SK-N-SH (cell line): Measurements from ENCODE around the gene NDUFAF5. TPM values are rescaled to one million over a fixed set of nuclear protein-coding genes. Genes with fewer than 3 reads are reported as not detected.

Experiments
- CTCF ChIA-PET: fragments of 300-600, 350-600 bp; formaldehyde crosslinking; extraction: SDS; loops from one replicate; lab custom pipeline; 2021; lab: Yijun Ruan, JAX
- POLR2A ChIA-PET: fragments of 350-600 bp; sonication (Branson Sonifier 250); formaldehyde crosslinking; extraction: SDS; loops from one replicate; lab custom pipeline; 2020; ENCODE audit warnings: antibody characterized with exemption, inconsistent platforms; lab: Yijun Ruan, JAX
- DNase-seq: peaks from one replicate; pipeline ENCODE4 v3.0.0; 2012
- H2AFZ ChIP-seq: fragments of 200-600 bp; sonication (generic); 2 replicates; pipeline ENCODE4 v1.8.1; 2016; ENCODE audit warnings: antibody characterized with exemption, mild to moderate bottlenecking, low read depth
- H3F3A ChIP-seq: fragments of 200-600 bp; sonication (generic); replicated peaks from 2 replicates; pipeline ENCODE3; 2016; ENCODE audit warnings: antibody characterized with exemption, mild to moderate bottlenecking; ENCODE audit not compliant: insufficient read depth
- H3K27ac ChIP-seq, 2 experiments: fragments of 200-500 bp in 1 of 2; fragments of 200-600 bp in 1 of 2; sonication (Bioruptor generic) in 1 of 2; sonication (generic), shearing (Covaris generic) in 1 of 2; 2 replicates each; pipeline versions ENCODE4 v1.5.1 to v1.6.1; 2014 to 2016; ENCODE audit warnings: low read depth in 2 of 2, inconsistent platforms in 1 of 2, low read length in 1 of 2, mild to moderate bottlenecking in 1 of 2, mixed read lengths in 1 of 2
- H3K27me3 ChIP-seq: fragments of 200-600 bp; sonication (generic), shearing (Covaris generic); 2 replicates; pipeline ENCODE4 v1.6.1; 2016; ENCODE audit warnings: mixed run types; ENCODE audit not compliant: insufficient read depth
- H3K36me3 ChIP-seq, 2 experiments: fragments of 200-500 bp in 1 of 2; fragments of 200-600 bp in 1 of 2; sonication (Bioruptor generic) in 1 of 2; sonication (generic) in 1 of 2; replicated peaks in 1 of 2; 2 replicates each; pipeline versions ENCODE3 to v1.5.1; 2014 to 2016; ENCODE audit warnings: low read length in 1 of 2, mild to moderate bottlenecking in 1 of 2; ENCODE audit not compliant: insufficient read depth in 2 of 2, control insufficient read depth in 1 of 2
- H3K4me1 ChIP-seq, 2 experiments: fragments of 200-500 bp in 1 of 2; fragments of 200-600 bp in 1 of 2; sonication (Bioruptor generic) in 1 of 2; sonication (generic), shearing (Covaris generic) in 1 of 2; 2 replicates each; pipeline versions ENCODE4 v1.5.1 to v1.6.1; 2014 to 2016; ENCODE audit warnings: low read depth in 1 of 2, low read length in 1 of 2, mixed run types in 1 of 2; ENCODE audit not compliant: insufficient read depth in 2 of 2, control insufficient read depth in 1 of 2
- H3K4me2 ChIP-seq: fragments of 200-600 bp; sonication (generic), shearing (Covaris generic); 2 replicates; pipeline ENCODE4 v1.6.1; 2017; ENCODE audit warnings: mixed run types
- H3K4me3 ChIP-seq, 2 experiments: fragments of 200-500 bp in 1 of 2; fragments of 200-600 bp in 1 of 2; sonication (Bioruptor generic) in 1 of 2; sonication (generic), shearing (Covaris generic) in 1 of 2; 2 replicates each; pipeline versions ENCODE4 v1.5.1 to v1.8.1; 2014 to 2016; ENCODE audit warnings: low read depth in 2 of 2, inconsistent platforms in 1 of 2, low read length in 1 of 2, mild to moderate bottlenecking in 1 of 2, mixed read lengths in 1 of 2, moderate library complexity in 1 of 2
- H3K79me2 ChIP-seq: fragments of 200-600 bp; sonication (generic); 2 replicates; pipeline ENCODE4 v1.8.1; 2017; ENCODE audit warnings: mild to moderate bottlenecking; ENCODE audit not compliant: insufficient read depth
- H3K9ac ChIP-seq: fragments of 200-600 bp; sonication (generic); 2 replicates; pipeline ENCODE4 v1.6.1; 2017; ENCODE audit warnings: mixed run types
- H3K9me2 ChIP-seq: fragments of 200-600 bp; sonication (generic); 2 replicates; pipeline ENCODE4 v1.6.1; 2017; ENCODE audit warnings: mixed run types
- H3K9me3 ChIP-seq: fragments of 200-600 bp; sonication (generic); 2 replicates; pipeline ENCODE4 v1.6.1; 2017; ENCODE audit warnings: mixed run types, mild to moderate bottlenecking, moderate library complexity
- H4K20me1 ChIP-seq: fragments of 200-600 bp; sonication (generic); 2 replicates; pipeline ENCODE4 v1.6.1; 2017; ENCODE audit warnings: mild to moderate bottlenecking, mixed run types; ENCODE audit not compliant: insufficient read depth
- ELF1 ChIP-seq: IDR thresholded peaks from 2 replicates; pipeline ENCODE4 v1.4.0; 2012
- EP300 ChIP-seq, 2 experiments: IDR thresholded peaks; 2 replicates each; pipeline versions ENCODE4 v1.4.0 to v1.6.1; 2012; ENCODE audit warnings: borderline replicate concordance in 1 of 2, low read depth in 1 of 2, low read length in 1 of 2
- FOSL2 ChIP-seq: IDR thresholded peaks from 2 replicates; pipeline ENCODE4 v1.4.0; 2012; ENCODE audit warnings: low read depth, mild to moderate bottlenecking, moderate library complexity, borderline replicate concordance
- MEF2A ChIP-seq: IDR thresholded peaks from 2 replicates; pipeline ENCODE4 v1.4.0; 2012; ENCODE audit warnings: low read depth, borderline replicate concordance
- MXI1 ChIP-seq: IDR thresholded peaks from 2 replicates; pipeline ENCODE4 v1.6.1; 2012; ENCODE audit warnings: mild to moderate bottlenecking, low read depth, low read length, improper control_type of control experiment
- NFIC ChIP-seq: IDR thresholded peaks from 2 replicates; pipeline ENCODE4 v1.4.0; 2012; ENCODE audit warnings: borderline replicate concordance
- POLR2AphosphoS5 ChIP-seq: IDR thresholded peaks from 2 replicates; pipeline ENCODE4 v1.6.1; 2012; ENCODE audit warnings: low read depth, low read length
- RAD21 ChIP-seq: IDR thresholded peaks from 2 replicates; pipeline ENCODE4 v1.6.1; 2012; ENCODE audit warnings: mild to moderate bottlenecking, low read length
- RCOR1 ChIP-seq: fragments of 150-350 bp; IDR thresholded peaks from 2 replicates; pipeline ENCODE4 v1.6.1; 2017; ENCODE audit warnings: antibody characterized with exemption, low read length
- RFX5 ChIP-seq: IDR thresholded peaks from 2 replicates; pipeline ENCODE4 v1.6.1; 2012; ENCODE audit warnings: mild to moderate bottlenecking, improper control_type of control experiment, low read length
- RXRA ChIP-seq: IDR thresholded peaks from 2 replicates; pipeline ENCODE4 v1.4.0; 2012; ENCODE audit warnings: low read depth, mild to moderate bottlenecking, borderline replicate concordance
- SMC3 ChIP-seq: IDR thresholded peaks from 2 replicates; pipeline ENCODE4 v1.6.1; 2012; ENCODE audit warnings: low read depth, low read length, improper control_type of control experiment
- TCF12 ChIP-seq: IDR thresholded peaks from 2 replicates; pipeline ENCODE4 v1.4.0; 2012
- WGBS: methylation state at CpG from one replicate; pipeline ENCODE4 v1.1.6; 2017; ENCODE audit warnings: low lambda C conversion rate; 5-methylcytosine and 5-hydroxymethylcytosine counted together
- polyA plus RNA-seq, 3 experiments: library from polyadenylated mRNA; depleted of rRNA; stranded (reverse); fragments of >200 nt; gene quantifications; 2 replicates each; pipeline ENCODE4 v1.2.3, GENCODE V29; 2012
- TF ChIP-seq, protein P1 (sequence below): IDR thresholded peaks from 2 replicates; pipeline ENCODE4 v1.4.0; 2012; ENCODE audit warnings: low read depth, borderline replicate concordance
- TF ChIP-seq, protein P2 (sequence below): IDR thresholded peaks from 2 replicates; pipeline ENCODE4; 2012
- TF ChIP-seq, protein P3 (sequence below): IDR thresholded peaks from 2 replicates; pipeline ENCODE4 v1.4.0; 2012; ENCODE audit warnings: low read depth
- TF ChIP-seq, protein P4 (sequence below): fragments of 200-600 bp; sonication (generic); IDR thresholded peaks from 2 replicates; pipeline ENCODE4 v1.6.1; 2017; ENCODE audit warnings: antibody characterized with exemption, mild to moderate bottlenecking, moderate library complexity

Gene NDUFAF5
- polyA plus RNA-seq, 1 of the 3 experiments (the other 2 are of a cell fraction): 8.0 TPM

DNA sequence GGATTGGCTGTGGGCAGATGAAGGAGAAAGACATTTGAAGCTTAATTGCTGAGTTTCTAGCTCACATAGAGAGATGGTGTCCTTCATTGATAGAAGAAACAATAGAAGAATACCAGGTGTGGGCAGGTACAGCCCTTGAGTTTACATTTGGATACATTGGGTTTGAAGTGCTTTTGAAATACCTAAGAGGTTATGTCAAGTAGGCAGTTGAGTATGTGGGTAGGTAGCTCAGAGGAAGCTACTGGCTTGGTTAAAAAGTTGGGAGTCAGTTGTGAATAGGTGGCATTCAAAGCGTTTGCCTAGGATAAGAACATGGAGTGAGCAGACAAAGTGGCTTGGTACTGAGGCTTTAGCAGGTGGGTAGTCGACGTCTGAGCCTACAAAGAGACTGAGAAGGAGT is 25.0 kb downstream of the NDUFAF5 start:
- no peak overlapping the region for H3K27ac ChIP-seq
- H3K4me3 ChIP-seq: no peak overlapping the region
- no peak overlapping the region for H3K4me2 ChIP-seq
- TF ChIP-seq, protein P1, sequence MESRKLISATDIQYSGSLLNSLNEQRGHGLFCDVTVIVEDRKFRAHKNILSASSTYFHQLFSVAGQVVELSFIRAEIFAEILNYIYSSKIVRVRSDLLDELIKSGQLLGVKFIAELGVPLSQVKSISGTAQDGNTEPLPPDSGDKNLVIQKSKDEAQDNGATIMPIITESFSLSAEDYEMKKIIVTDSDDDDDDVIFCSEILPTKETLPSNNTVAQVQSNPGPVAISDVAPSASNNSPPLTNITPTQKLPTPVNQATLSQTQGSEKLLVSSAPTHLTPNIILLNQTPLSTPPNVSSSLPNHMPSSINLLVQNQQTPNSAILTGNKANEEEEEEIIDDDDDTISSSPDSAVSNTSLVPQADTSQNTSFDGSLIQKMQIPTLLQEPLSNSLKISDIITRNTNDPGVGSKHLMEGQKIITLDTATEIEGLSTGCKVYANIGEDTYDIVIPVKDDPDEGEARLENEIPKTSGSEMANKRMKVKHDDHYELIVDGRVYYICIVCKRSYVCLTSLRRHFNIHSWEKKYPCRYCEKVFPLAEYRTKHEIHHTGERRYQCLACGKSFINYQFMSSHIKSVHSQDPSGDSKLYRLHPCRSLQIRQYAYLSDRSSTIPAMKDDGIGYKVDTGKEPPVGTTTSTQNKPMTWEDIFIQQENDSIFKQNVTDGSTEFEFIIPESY: no peak
- TF ChIP-seq, protein P2, sequence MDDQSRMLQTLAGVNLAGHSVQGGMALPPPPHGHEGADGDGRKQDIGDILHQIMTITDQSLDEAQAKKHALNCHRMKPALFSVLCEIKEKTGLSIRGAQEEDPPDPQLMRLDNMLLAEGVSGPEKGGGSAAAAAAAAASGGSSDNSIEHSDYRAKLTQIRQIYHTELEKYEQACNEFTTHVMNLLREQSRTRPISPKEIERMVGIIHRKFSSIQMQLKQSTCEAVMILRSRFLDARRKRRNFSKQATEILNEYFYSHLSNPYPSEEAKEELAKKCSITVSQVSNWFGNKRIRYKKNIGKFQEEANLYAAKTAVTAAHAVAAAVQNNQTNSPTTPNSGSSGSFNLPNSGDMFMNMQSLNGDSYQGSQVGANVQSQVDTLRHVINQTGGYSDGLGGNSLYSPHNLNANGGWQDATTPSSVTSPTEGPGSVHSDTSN: no peak
- no peak for TF ChIP-seq RAD21
- no peak for TF ChIP-seq FOSL2
- TF ChIP-seq MEF2A: no peak
- TF ChIP-seq EP300 (IDR thresholded peaks at IDR 0.05; ENCODE audit: borderline replicate concordance in 1 of 2, low read depth in 1 of 2, low read length in 1 of 2): no peak
- no peak for TF ChIP-seq TCF12
- TF ChIP-seq SMC3: no peak
- TF ChIP-seq ELF1: no peak
- no peak for TF ChIP-seq RFX5
- TF ChIP-seq, protein P3, sequence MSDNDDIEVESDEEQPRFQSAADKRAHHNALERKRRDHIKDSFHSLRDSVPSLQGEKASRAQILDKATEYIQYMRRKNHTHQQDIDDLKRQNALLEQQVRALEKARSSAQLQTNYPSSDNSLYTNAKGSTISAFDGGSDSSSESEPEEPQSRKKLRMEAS: no peak
- no peak for TF ChIP-seq MXI1
- TF ChIP-seq, protein P4, sequence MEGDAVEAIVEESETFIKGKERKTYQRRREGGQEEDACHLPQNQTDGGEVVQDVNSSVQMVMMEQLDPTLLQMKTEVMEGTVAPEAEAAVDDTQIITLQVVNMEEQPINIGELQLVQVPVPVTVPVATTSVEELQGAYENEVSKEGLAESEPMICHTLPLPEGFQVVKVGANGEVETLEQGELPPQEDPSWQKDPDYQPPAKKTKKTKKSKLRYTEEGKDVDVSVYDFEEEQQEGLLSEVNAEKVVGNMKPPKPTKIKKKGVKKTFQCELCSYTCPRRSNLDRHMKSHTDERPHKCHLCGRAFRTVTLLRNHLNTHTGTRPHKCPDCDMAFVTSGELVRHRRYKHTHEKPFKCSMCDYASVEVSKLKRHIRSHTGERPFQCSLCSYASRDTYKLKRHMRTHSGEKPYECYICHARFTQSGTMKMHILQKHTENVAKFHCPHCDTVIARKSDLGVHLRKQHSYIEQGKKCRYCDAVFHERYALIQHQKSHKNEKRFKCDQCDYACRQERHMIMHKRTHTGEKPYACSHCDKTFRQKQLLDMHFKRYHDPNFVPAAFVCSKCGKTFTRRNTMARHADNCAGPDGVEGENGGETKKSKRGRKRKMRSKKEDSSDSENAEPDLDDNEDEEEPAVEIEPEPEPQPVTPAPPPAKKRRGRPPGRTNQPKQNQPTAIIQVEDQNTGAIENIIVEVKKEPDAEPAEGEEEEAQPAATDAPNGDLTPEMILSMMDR: no peak
- TF ChIP-seq POLR2AphosphoS5: no peak
- no peak for TF ChIP-seq NFIC
- TF ChIP-seq RXRA: no peak
- TF ChIP-seq RCOR1: no peak
- H3K9me2 ChIP-seq: no peaks in the 10 kb centered on the region
- no peaks in the 10 kb centered on the region for H3F3A ChIP-seq
- 99% methylated on average over 3 of the region's 3 CpGs for WGBS
- no peak for DNase-seq
- H3K36me3 ChIP-seq: peaks cover 54 to 74% of the 10 kb centered on the region in 2 experiments
- no peaks in the 10 kb centered on the region for H3K4me1 ChIP-seq
- no peaks in the 10 kb centered on the region for H3K79me2 ChIP-seq
- ChIA-PET CTCF (interaction anchor here (1.8 kb wide), 1 partner anchor 10 kb away, joined by 13 read pairs; no protein-coding TSS in a partner anchor), POLR2A (no interaction called here)
- H3K9me3 ChIP-seq: no peaks in the 10 kb centered on the region
- H3K9ac ChIP-seq: no peak overlapping the region
- no peaks in the 10 kb centered on the region for H4K20me1 ChIP-seq
- H3K27me3 ChIP-seq: no peaks in the 10 kb centered on the region
- no peak overlapping the region for H2AFZ ChIP-seq
